PC-9 (cell line): ENCODE measurements around the gene MAGI2. TPM values are rescaled to one million over a fixed set of nuclear protein-coding genes. Genes with fewer than 3 reads are reported as not detected.

Experiments used
- BruUV-seq: library from RNA; stranded (reverse); fragments of 400-500 nt; replicated peaks from 2 replicates; lab custom pipeline; 2021; lab: Mats Ljungman, UMichigan
- CTCF ChIA-PET: fragments of 300-600 bp; sonication (Branson Sonifier 250); formaldehyde crosslinking; loops from one replicate; lab custom pipeline; 2022; ENCODE audit warnings: antibody characterized with exemption; lab: Charles Lee
- POLR2A ChIA-PET: fragments of 300-600 bp; sonication (Branson Sonifier 250); formaldehyde crosslinking; loops from one replicate; lab custom pipeline; 2022; ENCODE audit warnings: antibody characterized with exemption; ENCODE audit not compliant: unreplicated experiment; lab: Charles Lee
- DNase-seq, 2 experiments: peaks; one replicate each; pipeline versions ENCODE4 v3.0.0 to v3.0.0-alpha.2; 2015 to 2022; ENCODE audit warnings: mixed read lengths in 1 of 2
- H2AFZ ChIP-seq: fragments of 200-600 bp; sonication (generic); 2 replicates; pipeline ENCODE4 v1.8.1; 2017; ENCODE audit warnings: antibody characterized with exemption
- H3F3A ChIP-seq: fragments of 200-600 bp; sonication (generic); 2 replicates; pipeline ENCODE4 v1.8.1; 2017; ENCODE audit warnings: antibody characterized with exemption, mild to moderate bottlenecking, low read depth; ENCODE audit not compliant: insufficient read depth
- H3K27ac ChIP-seq: fragments of 200-600 bp; sonication (generic); 2 replicates; pipeline ENCODE4 v1.6.1; 2016; ENCODE audit warnings: mixed run types
- H3K27me3 ChIP-seq: fragments of 200-600 bp; sonication (generic); 2 replicates; pipeline ENCODE4 v1.6.1; 2016; ENCODE audit warnings: low read depth, mixed run types; ENCODE audit not compliant: insufficient read depth
- H3K36me3 ChIP-seq: fragments of 200-600 bp; sonication (generic); 2 replicates; pipeline ENCODE4 v1.6.1; 2016; ENCODE audit warnings: low read depth, mixed run types
- H3K4me1 ChIP-seq: fragments of 200-600 bp; sonication (generic); replicated peaks from 2 replicates; pipeline ENCODE4 v1.6.1; 2016; ENCODE audit warnings: mixed run types; ENCODE audit not compliant: insufficient read depth
- H3K4me2 ChIP-seq: fragments of 200-600 bp; sonication (generic); 2 replicates; pipeline ENCODE4 v1.6.1; 2017; ENCODE audit warnings: mixed run types
- H3K4me3 ChIP-seq: fragments of 200-600 bp; sonication (generic); 2 replicates; pipeline ENCODE4 v1.6.1; 2016; ENCODE audit warnings: mixed run types
- H3K79me2 ChIP-seq: fragments of 200-600 bp; sonication (generic); 2 replicates; pipeline ENCODE4 v1.6.1; 2017; ENCODE audit warnings: low read depth, mixed run types
- H3K9me2 ChIP-seq: fragments of 200-600 bp; sonication (generic); 2 replicates; pipeline ENCODE4 v1.8.1; 2017; ENCODE audit warnings: mild to moderate bottlenecking; ENCODE audit not compliant: insufficient read depth
- H3K9me3 ChIP-seq: fragments of 200-600 bp; sonication (generic); 2 replicates; pipeline ENCODE4 v1.8.1; 2016; ENCODE audit warnings: low read depth; ENCODE audit not compliant: insufficient read depth
- H4K20me1 ChIP-seq: fragments of 200-600 bp; sonication (generic); 2 replicates; pipeline ENCODE4 v1.8.1; 2017; ENCODE audit not compliant: insufficient read depth
- CTCF ChIP-seq: fragments of 200-600 bp; sonication (generic); conservative IDR thresholded peaks from 2 replicates; pipeline ENCODE4 v1.6.1; 2017; ENCODE audit warnings: mixed run types, antibody characterized with exemption, mild to moderate bottlenecking, moderate library complexity
- EZH2 ChIP-seq: fragments of 200-600 bp; sonication (generic); IDR thresholded peaks from 2 replicates; pipeline ENCODE4 v1.8.0; 2017; ENCODE audit warnings: antibody characterized with exemption, low read depth
- intact Hi-C: fragments of 100-400 bp; cut with micrococcal nuclease; formaldehyde crosslinking; loops from one replicate; pipeline ENCODE4 v1.10.0; 2022; ENCODE audit not compliant: unreplicated experiment
- total RNA-seq: library from RNA; stranded (reverse); gene quantifications from 2 replicates; pipeline ENCODE4 v1.2.3, GENCODE V29; 2021

MAGI2 gene
- total RNA-seq, 1 experiment from 2014 or later: 0.92 TPM

GRCh38 chr7:78265486-78265885 lies 1188.0 kb downstream of the MAGI2 start:
- no peak overlapping the region for H2AFZ ChIP-seq
- no TSS peak for BruUV-seq
- H3K9me3 ChIP-seq: no peaks in the 10 kb centered on the region
- H3K79me2 ChIP-seq: no peaks in the 10 kb centered on the region
- intact Hi-C loops: no loop called here
- H3F3A ChIP-seq: no peaks in the 10 kb centered on the region
- H4K20me1 ChIP-seq: no peaks in the 10 kb centered on the region
- POLR2A ChIA-PET: no interaction called here
- H3K4me3 ChIP-seq: no peak overlapping the region
- H3K9me2 ChIP-seq: no peaks in the 10 kb centered on the region
- H3K4me2 ChIP-seq: no peak overlapping the region
- no peaks in the 10 kb centered on the region for H3K27me3 ChIP-seq
- TF ChIP-seq EZH2 (no peak), CTCF (no peak)
- no peak for DNase-seq
- no peaks in the 10 kb centered on the region for H3K4me1 ChIP-seq
- CTCF ChIA-PET: no interaction called here
- no peak overlapping the region for H3K27ac ChIP-seq
- H3K36me3 ChIP-seq: no peaks in the 10 kb centered on the region

GRCh38 chr7:78265071-78265470 lies 1188.4 kb downstream of the MAGI2 start:
- POLR2A ChIA-PET: no interaction called here
- H3K4me3 ChIP-seq: no peak overlapping the region
- no peaks in the 10 kb centered on the region for H3K9me3 ChIP-seq
- no peaks in the 10 kb centered on the region for H3K9me2 ChIP-seq
- CTCF ChIA-PET: interaction anchor here (0.7 kb wide), 1 partner anchor 325 kb away, joined by 4 read pairs; no protein-coding TSS in a partner anchor
- BruUV-seq: no TSS peak
- no peak overlapping the region for H3K4me2 ChIP-seq
- no peaks in the 10 kb centered on the region for H3K36me3 ChIP-seq
- H3K27me3 ChIP-seq: no peaks in the 10 kb centered on the region
- H3K4me1 ChIP-seq: no peaks in the 10 kb centered on the region
- TF ChIP-seq CTCF (no peak), EZH2 (no peak)
- H3F3A ChIP-seq: no peaks in the 10 kb centered on the region
- DNase-seq: no peak
- no peak overlapping the region for H2AFZ ChIP-seq
- intact Hi-C loops: no loop called here
- no peaks in the 10 kb centered on the region for H3K79me2 ChIP-seq
- no peak overlapping the region for H3K27ac ChIP-seq
- no peaks in the 10 kb centered on the region for H4K20me1 ChIP-seq

- no peak overlapping the region for H3K4me2 ChIP-seq
- no peaks in the 10 kb centered on the region for H3F3A ChIP-seq
- H3K9me2 ChIP-seq: no peaks in the 10 kb centered on the region
- H4K20me1 ChIP-seq: no peaks in the 10 kb centered on the region
- intact Hi-C loops: no loop called here
- H3K4me3 ChIP-seq: no peak overlapping the region
- H3K27me3 ChIP-seq: no peaks in the 10 kb centered on the region
- ChIA-PET POLR2A (no interaction called here), CTCF (interaction anchor here (0.6 kb wide), 1 partner anchor 931 kb away, joined by 3 read pairs; no protein-coding TSS in a partner anchor)
- H3K27ac ChIP-seq: no peak overlapping the region
- no peaks in the 10 kb centered on the region for H3K79me2 ChIP-seq
- H3K4me1 ChIP-seq: no peaks in the 10 kb centered on the region
- H3K36me3 ChIP-seq: no peaks in the 10 kb centered on the region
- H3K9me3 ChIP-seq: no peaks in the 10 kb centered on the region
- TF ChIP-seq CTCF (no peak), EZH2 (no peak)
- no peak overlapping the region for H2AFZ ChIP-seq
- no peak for DNase-seq
- no TSS peak for BruUV-seq
Observed at GRCh38 chr7:78264105-78264504, 1189.4 kb downstream of the MAGI2 start.
